GM19328 (cell line): ENCODE results near the gene GAS6.

Source experiments
- ATAC-seq: cut with Tn5 transposase; IDR thresholded peaks from one replicate; pipeline ENCODE4 v1.9.1; 2021; ENCODE audit warnings: mild to moderate bottlenecking, moderate library complexity; ENCODE audit not compliant: unreplicated experiment

The GAS6 gene

DNA sequence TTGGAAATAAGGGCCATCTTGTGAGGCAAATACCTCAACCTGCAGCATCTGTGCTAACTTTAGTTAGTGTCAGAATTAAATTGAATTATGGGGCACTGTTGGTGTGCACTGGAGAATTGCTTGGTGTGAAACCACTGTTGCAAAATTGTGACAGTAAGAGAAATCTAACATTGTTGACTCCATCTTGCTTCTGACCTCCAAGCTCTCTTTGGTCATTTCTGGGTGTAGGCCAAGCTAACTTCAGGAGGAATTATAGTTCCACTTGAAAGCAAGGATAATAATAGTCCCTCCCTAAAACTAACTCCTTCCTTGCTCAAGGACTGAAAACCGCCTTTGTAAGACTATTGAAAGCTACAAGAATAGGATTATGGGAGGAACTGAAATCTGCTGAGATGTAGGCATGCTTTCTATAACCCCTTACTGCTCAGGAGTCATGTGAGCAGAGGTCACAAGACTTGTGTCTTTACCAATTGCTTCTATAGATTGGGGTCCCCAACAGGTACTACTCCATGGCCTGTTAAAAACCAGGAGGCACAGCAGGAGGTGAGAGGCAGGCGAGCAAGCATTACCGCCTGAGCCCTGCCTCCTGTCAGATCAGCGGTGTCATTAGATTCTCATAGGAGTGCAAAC is 24.9 kb upstream of the GAS6 start:
- no peak for ATAC-seq

- no peak for ATAC-seq
Measured at GRCh38 chr13:113887700-113888201, 23.9 kb upstream of the GAS6 start.

- ATAC-seq, result no peak
Measured at GRCh38 chr13:113886561-113887112, 22.8 kb upstream of the GAS6 start.

GRCh38 chr13:113884821-113885220 is 20.9 kb upstream of the GAS6 start:
- no peak for ATAC-seq

- ATAC-seq, result no peak
Measured at GRCh38 chr13:113883921-113884804, 20.3 kb upstream of the GAS6 start.

DNA sequence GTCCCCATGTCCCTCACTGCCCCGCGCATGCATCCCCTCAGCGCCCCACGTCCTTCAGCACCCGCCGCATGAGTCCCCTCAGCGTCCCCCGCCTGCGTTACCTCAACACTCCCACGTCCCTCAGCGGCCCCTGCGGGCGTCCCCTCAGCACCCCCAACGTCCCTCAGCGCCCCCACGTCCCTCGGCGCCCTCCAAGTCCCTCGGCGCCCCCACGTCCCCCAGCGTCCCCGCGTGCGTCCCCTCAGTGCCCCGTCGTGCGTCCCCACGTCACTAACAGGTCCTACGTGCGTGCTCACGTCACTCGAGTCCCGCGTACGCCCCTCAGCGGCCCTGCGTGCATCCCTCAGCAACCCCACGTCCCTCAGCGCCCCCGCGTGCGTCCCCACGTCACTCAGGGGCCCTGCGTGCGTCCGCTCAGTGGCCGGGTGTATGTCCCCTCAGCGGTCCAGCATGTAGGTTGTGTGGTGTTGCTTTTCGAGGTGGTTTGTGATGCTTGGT is 19.5 kb upstream of the GAS6 start:
- ATAC-seq, result no peak

- no peak for ATAC-seq
Measured at GRCh38 chr13:113882716-113883115, 18.8 kb upstream of the GAS6 start.

- ATAC-seq, result no peak
Measured at GRCh38 chr13:113882267-113882630, 18.4 kb upstream of the GAS6 start.

DNA sequence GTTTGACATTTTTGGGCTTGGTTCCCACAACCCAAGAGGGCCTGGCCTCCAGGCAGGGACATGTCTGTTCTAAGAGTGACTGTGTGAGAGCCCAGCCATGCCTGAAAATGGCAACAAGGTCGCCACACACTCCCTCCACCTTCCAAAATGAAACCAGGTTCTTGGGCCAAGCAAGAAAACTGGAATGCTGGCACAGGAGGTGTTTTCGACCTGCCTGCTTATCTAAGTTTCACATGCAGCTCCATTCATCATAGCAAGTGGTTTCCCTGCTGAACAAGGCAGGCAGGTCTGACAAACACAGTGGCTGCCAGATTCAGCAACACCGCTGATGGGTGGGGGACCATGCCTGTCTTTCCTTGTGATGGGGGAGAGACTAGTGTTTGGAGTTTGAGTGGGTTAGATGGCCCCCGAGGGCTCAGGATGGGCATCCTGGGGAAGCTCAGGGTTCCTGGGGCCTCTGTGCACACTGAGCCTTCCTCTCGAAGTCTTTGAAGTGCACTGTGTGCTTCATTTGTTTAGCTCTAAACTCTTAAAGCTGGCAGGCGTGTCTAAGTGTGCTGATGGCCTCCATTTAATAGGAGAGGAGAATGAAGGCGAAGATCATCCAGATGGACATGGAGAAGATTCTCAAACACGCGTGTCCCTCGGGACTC is 17.9 kb upstream of the GAS6 start:
- no peak for ATAC-seq

GRCh38 chr13:113880651-113881611 is 17.1 kb upstream of the GAS6 start:
- ATAC-seq, result no peak

DNA sequence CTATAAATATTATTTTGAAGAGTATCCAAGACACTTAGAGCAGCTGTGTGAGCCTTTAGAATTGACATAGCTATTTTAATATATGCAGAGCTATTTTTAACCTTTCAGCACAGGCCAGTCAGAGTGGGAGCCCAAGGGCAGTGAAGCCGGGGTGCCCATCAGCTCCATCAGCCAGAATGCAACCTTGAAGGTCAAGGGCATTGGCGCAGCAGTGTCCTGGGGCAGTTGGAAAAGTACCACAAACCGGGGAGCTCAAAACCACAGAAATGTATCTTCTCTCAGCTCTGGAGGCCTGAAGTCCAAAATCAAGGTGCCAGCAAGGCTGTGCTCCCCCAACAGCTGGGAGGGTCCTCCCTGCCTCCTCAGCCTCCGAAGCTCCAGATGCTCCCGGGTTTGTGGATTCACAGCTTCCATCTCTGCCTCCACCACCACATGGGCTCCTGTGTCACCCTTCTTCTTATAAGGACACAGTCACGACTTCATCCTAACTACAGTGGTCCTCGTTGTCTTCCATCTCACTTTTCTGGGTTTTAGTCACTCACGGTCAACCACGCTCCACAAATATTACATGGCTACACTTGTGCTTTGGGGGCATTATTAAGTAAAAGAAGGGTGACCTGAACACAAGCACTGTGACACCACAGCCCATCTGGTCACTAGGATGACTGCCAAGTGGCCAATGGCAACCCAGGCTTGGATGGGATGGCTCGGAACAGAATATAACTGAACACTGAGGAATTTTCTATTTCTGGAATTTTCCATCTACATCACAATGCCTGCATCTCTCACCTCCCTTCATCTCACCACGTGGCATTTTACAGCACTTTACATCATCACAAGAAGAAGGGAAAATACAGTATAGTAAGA is 15.9 kb upstream of the GAS6 start:
- ATAC-seq, result no peak

DNA sequence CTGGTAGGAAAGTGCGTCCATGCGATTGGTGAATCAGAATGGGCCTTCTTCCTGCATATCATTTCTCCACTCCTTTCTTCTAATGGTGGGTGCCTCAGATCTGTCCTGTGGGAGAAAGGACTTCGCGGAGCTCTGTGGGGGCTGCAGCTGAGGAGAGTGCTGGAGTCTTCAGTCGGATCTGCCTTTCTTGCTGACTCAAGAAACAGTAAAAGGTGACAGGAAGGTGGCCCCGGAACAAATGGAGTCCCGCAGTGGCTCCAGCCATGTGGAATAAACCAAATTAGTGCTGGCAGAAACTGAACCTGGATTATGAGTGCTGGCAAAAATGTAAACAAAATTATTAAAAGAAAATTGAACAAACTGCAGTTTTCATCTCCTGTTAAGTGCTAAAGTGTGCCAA is 15.1 kb upstream of the GAS6 start:
- no peak for ATAC-seq

DNA sequence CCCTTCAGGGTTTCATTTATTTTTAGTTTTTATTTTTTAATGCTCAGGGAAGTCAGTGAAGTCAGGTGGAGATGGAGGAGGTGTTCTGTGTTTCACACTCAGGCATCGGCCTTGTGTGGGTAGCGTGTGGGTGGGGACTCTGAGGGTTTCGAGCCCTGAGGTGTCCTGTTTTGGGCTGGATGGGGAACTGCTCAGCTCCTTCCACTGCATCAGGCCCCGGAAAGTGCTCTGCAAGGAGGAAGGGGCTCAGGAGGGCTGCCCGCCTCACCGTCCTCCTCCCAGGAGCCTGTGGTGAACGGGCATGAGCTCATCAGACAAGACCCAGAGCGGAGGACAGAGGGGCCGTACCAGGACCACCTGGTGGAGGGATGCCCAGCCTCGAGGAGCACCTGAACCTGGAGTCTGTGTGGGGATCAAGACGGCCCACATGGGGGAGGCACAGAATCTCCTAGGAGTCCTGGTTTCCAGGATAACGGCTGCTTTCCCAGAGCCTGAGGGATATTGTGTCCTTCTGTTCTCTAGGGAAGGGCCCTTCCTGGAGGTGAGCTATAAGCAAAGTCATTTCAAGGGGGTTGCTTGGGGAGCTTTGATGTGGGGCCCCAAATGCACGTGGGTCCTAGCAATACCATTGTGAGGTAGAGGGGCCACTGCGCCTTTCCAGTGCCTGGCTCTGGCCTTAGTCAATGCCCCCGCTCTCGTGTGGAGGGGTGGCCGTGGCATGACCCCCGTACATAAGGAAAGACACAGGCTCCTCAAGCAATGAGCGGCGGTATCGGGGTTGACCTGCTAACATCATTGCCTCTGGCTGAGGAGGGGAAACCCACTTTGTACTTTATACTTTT is 13.5 kb upstream of the GAS6 start:
- no peak for ATAC-seq

GRCh38 chr13:113876346-113877148 is 12.7 kb upstream of the GAS6 start:
- ATAC-seq, result no peak

- no peak for ATAC-seq
Measured at GRCh38 chr13:113875837-113876281, 12.0 kb upstream of the GAS6 start.

DNA sequence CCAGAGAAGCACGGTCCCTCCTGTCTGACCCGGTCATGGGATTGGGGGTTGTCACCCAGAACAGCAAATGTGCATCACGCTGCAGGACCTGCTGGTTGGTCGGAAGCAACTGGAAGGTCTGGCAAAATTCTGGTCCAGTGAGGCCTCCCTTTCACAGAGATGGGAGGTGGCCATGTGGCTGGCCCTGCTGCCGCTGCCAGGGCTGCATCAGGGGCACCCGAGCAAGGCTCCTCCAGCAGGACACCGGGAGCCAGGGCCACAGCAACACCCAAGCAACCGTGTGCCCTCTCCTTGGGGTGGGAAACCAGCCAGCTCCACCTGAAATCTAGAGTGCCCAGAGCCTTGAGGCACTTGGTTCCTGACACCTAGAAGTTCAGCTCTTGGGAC is 11.5 kb upstream of the GAS6 start:
- no peak for ATAC-seq
